HG03196 (cell line): ENCODE measurements around the gene LYSMD3.

Experiments
- ATAC-seq: cut with Tn5 transposase; IDR thresholded peaks from one replicate; pipeline ENCODE4 v1.9.1; 2021; ENCODE audit not compliant: unreplicated experiment

LYSMD3 gene

DNA sequence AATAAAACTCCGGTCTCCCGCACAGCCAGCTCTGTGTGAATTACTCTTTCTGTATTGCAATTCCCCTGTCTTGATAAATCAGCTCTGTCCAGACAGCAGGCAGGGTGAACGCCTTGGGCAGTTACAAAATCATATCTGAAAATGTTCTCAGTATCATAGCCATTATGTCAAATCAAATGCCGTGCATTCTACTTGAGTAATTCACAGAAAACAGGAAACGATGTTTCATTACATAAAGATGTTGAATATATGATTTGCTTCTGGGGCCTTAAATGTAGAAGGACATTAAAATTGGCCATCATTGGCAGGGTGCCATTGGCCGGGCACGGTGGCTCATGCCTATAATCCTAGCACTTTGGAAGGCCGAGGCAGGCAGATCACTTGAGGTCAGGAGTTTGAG lies 46.2 kb downstream of the LYSMD3 start:
- ATAC-seq: no peak

DNA sequence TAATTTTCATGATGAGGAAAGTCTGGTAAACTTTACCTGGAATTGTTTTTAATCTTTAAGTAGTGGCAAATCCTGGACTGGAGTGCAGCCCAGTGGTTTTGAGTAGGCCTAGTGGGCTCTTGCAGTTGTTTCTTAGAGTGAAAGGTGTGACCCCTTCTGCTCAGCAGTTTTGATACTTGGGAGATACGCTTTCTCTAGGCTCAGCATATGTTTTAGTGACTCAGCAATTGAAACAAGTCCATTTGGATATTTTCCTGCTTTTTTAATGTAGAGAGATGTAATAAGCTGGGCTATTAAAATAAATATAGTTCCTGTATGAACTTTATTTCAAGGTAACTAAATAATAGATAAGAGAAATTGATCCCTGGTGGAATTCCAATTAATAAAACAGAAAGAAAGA lies 48.7 kb downstream of the LYSMD3 start:
- no peak for ATAC-seq

DNA sequence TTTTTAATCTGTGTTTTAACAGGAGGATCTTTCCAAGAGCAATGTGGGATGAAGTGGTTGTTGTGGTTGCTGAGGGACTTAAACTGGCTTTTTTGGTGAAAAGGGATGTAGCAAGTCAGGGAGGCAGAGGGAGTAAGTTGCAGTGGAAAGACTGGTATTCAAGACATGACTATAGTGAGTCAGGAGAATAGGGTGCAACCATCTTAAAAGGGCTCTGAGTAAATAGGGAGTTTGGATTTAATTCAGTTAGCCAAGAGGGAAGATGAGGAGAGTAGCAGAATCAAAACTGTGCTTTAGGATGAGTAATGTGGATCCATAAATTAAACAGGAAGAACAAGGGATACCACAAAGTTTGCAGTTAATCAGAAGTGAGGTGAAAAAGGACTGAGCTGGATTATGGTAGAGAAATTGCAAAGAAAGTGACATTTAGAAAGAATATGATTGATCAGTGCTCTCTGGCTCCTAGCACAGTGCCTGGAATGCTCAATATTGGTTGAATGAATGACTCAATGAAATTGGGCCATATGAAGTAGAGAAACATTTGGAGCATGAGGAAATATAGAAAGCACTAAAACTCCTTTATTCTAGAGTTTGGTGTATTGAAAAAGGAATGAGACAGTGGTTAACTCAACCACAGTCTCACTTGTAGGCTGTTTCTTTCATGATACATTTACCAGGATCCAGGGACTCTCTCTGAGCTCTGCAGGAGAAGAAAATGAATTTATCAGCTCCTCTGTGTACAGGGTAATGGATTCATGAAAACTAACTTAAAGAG lies 49.6 kb downstream of the LYSMD3 start:
- ATAC-seq: no peak

DNA sequence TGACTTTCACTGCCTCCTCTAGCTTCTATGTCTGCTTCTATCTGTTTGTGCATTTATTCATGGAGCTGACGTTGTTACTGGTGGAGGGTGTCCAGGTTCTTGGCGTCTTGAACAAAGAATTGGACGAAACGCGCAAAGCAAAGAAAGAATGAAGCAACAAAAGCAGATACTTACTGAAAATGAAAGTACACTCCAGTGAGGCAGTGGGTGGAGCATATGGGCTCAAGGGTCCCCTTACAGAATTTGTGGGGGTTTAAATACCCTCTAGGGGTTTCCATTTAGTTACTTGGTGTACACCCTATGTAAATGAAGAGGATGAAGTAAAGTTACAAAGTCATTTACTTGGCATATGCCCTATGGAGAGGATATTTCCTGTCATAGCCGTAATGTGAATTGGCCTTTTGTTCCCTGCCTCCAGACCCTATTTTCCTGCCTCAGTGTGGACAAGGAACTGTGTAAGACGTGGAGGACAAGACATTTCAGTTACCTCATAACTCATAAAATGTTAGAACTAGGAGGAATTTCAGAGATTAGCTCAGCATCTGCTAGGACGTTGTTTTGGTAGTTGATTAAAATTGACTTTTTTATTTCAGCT lies 51.7 kb downstream of the LYSMD3 start:
- ATAC-seq: no peak

DNA sequence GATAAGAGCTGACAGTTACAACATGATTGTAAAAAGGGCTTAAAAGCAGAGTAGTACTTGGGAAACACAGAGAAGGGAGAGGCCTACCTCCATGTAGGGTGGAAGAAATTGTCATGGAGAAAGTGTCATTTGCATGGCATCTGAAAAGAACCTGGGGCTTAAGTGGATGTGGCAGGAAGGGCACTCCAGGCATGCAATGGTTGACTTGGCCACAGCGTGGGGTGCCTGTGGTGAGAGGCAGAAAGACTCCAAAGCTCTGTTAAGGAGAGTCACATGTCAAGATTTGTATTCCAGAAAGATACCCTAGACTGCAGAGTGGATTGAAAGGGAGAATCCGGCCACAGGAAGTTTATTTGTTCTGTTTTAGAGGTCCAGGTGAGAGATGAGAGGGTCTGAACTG lies 52.3 kb downstream of the LYSMD3 start:
- ATAC-seq: no peak

DNA sequence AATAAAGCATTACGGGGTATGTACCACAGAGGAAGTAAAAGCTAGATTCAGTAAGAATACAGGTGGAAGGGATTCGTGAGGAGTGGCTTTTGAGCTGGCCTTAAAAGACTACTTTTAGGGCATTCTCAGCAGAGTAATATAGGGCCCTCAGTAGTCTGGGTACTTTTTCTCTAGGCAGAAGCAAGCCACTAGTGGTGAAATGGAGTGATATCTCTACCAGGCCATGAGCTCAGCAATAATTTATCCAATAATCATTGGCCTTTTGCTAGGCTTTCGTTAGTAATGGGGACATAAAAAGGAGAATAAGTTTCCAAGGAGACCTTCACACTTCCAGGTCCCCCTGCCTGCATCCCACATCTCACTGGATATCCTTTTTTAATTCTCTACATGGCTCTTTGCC lies 53.0 kb downstream of the LYSMD3 start:
- ATAC-seq: no peak

DNA sequence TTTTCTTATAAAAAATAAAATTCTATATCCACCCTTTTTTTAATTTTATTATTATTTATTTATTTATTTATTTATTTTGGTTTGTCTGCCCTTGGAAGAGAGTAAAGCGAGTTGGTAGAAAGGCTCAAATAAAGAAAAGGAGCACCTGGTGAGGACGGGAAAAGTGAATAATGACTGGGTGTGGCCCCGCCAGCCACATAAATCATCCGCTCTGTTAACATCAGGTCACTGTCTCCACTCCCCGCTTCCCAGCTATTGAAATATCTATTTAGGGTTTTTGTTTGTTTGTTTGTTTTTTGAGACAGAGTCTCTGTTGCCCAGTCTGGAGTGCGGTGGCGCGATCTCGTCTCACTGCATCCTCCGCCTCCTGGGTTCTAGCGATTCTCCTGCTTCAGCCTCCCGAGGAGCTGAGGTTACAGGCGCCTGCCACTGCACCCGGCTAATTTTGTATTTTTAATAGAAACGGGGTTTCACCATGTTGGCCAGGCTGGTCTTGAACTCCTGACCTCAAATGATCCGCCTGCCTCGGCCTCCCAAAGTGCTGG lies 53.9 kb downstream of the LYSMD3 start:
- no peak for ATAC-seq

DNA sequence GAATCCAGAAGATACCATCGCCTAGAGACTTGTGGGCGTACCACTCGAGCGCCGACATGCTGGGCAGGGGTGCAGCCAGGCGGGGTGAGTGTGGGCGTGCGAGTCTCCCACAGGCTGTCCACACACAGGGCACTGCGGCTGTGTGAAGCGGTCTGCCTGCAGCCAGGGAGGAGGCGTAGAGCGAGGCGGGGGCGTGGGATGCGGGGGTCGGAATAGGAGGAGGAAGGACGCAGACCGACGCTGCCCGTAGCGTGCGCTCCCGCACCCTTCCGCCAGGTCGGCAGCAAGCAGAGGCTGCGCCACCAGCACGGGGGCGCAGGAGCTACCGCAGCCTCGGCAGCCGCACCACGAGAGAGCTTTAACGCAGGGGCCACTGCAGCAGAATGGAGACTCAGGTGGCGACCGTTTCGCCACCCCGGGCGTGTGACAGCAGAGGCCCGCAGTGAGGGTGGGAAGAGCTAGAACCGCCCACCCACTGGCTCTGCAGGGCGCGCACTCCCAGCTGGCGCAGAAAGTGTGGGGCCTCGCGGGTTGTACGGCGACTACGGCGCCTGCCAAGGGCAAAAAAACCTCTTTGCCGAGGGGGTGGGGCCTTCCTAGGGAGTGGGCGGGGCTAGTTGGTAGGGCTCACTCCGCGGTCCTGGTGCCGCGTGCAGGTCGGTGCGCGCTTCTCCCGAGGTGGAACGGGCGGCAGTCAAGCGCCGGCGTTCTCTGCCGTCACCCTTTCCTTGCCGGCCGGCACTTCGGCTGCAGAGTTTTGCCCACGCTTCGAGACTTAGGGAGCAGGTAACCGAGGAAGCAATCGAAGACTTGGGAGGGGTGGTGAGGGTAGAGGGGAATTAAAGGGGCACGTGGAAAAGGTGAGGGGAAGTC lies 54.9 kb downstream of the LYSMD3 start, which contains the start of the genes MBLAC2 and POLR3G:
Gene MBLAC2 (minus strand): TSS at position 537 of the 873 bp plus-strand sequence. CDS start 479 bp downstream, at position 58.
Gene POLR3G (plus strand): TSS at position 630 of the 873 bp plus-strand sequence. CDS start 10,704 bp downstream, outside the sequence.
- ATAC-seq: peak; percentile 86

DNA sequence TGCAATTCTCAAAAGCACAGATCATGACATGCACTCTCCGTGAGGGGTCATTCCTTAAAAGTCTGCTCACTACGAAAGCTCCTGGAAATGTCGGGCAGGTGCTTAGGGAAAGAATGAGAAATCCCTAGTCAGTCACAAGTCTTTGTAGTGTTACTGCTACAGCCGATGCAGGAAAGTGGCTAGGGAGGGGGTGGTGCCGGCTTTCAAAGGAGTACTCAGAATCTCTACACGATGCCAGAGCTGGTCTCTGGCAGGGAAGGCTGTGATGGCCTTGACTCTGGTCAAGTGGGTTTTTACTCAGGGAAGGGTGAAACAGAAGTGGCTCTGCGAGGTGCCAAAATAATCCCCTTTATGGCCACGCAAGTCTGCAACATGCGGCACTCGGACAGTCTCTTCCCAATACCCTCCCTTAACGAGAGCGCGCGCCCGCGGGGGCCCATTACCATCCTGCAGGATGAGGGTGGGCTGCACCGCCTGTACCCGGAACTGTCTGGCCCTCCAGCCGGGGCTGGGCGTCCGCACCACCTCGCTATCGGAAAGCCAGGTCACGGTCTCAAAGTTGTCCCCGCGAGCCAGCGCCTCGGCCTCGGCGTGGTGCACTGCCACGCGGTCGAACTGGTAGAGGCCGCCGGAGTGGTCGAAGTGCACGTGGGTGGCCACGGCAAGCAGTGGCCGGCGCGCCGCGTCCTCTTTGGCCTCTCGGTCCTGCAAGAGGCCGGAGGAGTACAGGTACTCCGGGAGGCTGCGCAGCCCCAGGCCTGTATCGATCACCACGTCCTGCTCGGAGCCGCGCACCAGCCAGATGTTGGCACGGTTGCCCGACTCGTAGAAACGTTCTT lies 55.8 kb downstream of the LYSMD3 start:
- ATAC-seq: peak; percentile 14

DNA sequence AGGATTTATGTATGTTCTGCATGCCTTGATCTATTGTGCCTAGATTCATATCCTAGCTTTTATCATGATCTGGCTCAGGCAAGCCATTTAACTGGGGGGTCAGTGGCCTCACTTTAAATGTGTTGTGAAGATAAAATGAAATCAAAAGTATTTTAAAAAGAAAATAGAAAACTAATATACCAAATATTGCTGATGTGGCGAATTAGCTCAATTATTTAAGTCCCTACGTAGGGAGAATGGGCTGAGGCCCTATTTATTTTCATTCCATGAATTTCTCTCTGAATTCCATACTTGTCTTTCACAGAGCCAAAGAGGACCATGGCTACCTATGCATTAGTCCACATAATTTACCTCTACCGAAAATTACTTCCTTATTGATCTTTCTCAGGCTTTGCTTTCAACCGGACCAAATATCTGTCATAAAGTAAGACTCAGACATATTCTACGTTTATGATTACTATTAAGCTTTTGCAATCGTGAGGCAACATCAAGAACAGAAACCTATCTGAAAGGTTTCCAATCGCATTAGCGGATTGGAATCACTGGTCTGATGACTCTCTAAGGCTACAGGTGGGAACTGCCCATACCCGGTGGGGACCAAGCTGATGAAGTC lies 56.5 kb downstream of the LYSMD3 start:
- ATAC-seq: no peak
